Measurements from ENCODE around the gene PDXK.
A peak's percentile ranks its signal among the peaks of the same experiment; 100 is the strongest.

The PDXK gene

GRCh38 chr21:43808367-43808766 is 89.4 kb downstream of the PDXK start:
- Histone ChIP-seq H3K36me3 (peaks cover 5% of the 10 kb centered on the region), H3K27me3 (no peaks in the 10 kb centered on the region), H3K4me3 (ENCODE audit: low read depth, low read length) (no peak overlapping the region), H3K4me1 (peaks cover 6% of the 10 kb centered on the region), H3K9me3 (no peaks in the 10 kb centered on the region)
- DNase-seq: no peak
- no peak for TF ChIP-seq CTCF (IDR thresholded peaks at IDR 0.05; ENCODE audit: low read depth, low read length)

- Histone ChIP-seq H3K36me3 (peaks cover under 1% of the 10 kb centered on the region), H3K9me3 (no peaks in the 10 kb centered on the region), H3K4me3 (ENCODE audit: low read depth, low read length) (no peak overlapping the region), H3K27me3 (no peaks in the 10 kb centered on the region), H3K4me1 (peaks cover 6% of the 10 kb centered on the region)
- DNase-seq: no peak
- TF ChIP-seq CTCF (IDR thresholded peaks at IDR 0.05; ENCODE audit: low read depth, low read length): no peak
Measured at GRCh38 chr21:43808832-43809251, 89.9 kb downstream of the PDXK start.

- peaks cover 6% of the 10 kb centered on the region for H3K4me1 ChIP-seq
- no peaks in the 10 kb centered on the region for H3K9me3 ChIP-seq
- DNase-seq: no peak
- H3K4me3 ChIP-seq (ENCODE audit: low read depth, low read length): no peak overlapping the region
- no peaks in the 10 kb centered on the region; the same call in 1 of the 2 replicates for H3K36me3 ChIP-seq
- no peaks in the 10 kb centered on the region for H3K27me3 ChIP-seq
- TF ChIP-seq CTCF (IDR thresholded peaks at IDR 0.05; ENCODE audit: low read depth, low read length): no peak
Measured at GRCh38 chr21:43809346-43809799, 90.4 kb downstream of the PDXK start.

- no peak for TF ChIP-seq CTCF (IDR thresholded peaks at IDR 0.05; ENCODE audit: low read depth, low read length)
- peaks cover 6% of the 10 kb centered on the region for H3K4me1 ChIP-seq
- no peak overlapping the region for H3K4me3 ChIP-seq (ENCODE audit: low read depth, low read length)
- H3K9me3 ChIP-seq: no peaks in the 10 kb centered on the region
- no peak for DNase-seq
- no peaks in the 10 kb centered on the region; the same call in 1 of the 2 replicates for H3K36me3 ChIP-seq
- no peaks in the 10 kb centered on the region for H3K27me3 ChIP-seq
Measured at GRCh38 chr21:43809853-43810504, 91.0 kb downstream of the PDXK start.

GRCh38 chr21:43810505-43811261 is 91.8 kb downstream of the PDXK start:
- TF ChIP-seq CTCF (IDR thresholded peaks at IDR 0.05; ENCODE audit: low read depth, low read length): peak; percentile 96
- peaks cover 6% of the 10 kb centered on the region for H3K4me1 ChIP-seq
- H3K9me3 ChIP-seq: no peaks in the 10 kb centered on the region
- H3K27me3 ChIP-seq: no peaks in the 10 kb centered on the region
- no peak overlapping the region; the same call in 1 of the 2 replicates for H3K4me3 ChIP-seq (ENCODE audit: low read depth, low read length)
- peak; percentile 94 for DNase-seq
- no peaks in the 10 kb centered on the region; the same call in 1 of the 2 replicates for H3K36me3 ChIP-seq

Data from BE2C (cell line).